B cell (primary cell): ENCODE data around the gene EPHA7. TPM values are rescaled to one million over a fixed set of nuclear protein-coding genes. Genes with fewer than 3 reads are reported as not detected.

ENCODE experiments used
- ATAC-seq: fragments of 200-7000 bp; cut with Tn5 transposase; one replicate; pipeline ENCODE4 v1.10.0; 2021; ENCODE audit warnings: low read depth, mild to moderate bottlenecking, moderate number of reproducible peaks, moderate library complexity
- CTCF ChIA-PET: fragments of 350-600 bp; sonication (Branson Sonifier 250); formaldehyde crosslinking; loops from one replicate; lab custom pipeline; 2021; ENCODE audit warnings: antibody characterized with exemption, inconsistent platforms; lab: Charles Lee
- POLR2A ChIA-PET: fragments of 350-600 bp; sonication (Branson Sonifier 250); formaldehyde crosslinking; loops from one replicate; lab custom pipeline; 2021; ENCODE audit warnings: antibody characterized with exemption; lab: Charles Lee
- DNase-seq: peaks from one replicate; pipeline ENCODE4 v3.0.0; 2013
- H2AFZ ChIP-seq: 2 replicates; pipeline ENCODE4 v1.6.1; 2012; ENCODE audit warnings: mild to moderate bottlenecking, low read depth, low read length; ENCODE audit not compliant: insufficient read depth, poor library complexity, severe bottlenecking
- H3K27ac ChIP-seq, 2 donors: 1 replicate in 1 of 2; 2 replicates in 1 of 2; pipeline ENCODE4 v1.5.1; 2012 to 2013; ENCODE audit warnings: low read length in 2 of 2, mild to moderate bottlenecking in 2 of 2, moderate library complexity in 1 of 2
- H3K27me3 ChIP-seq, 4 experiments: fragments of 200-600 bp in 1 of 4; sonication (generic) in 1 of 4; replicated peaks in 1 of 4; 1 replicate in 2 of 4; 2 replicates in 2 of 4; pipeline versions ENCODE4 v1.6.1 to v1.7.0; 2013 to 2016; ENCODE audit warnings: low read length in 3 of 4, mild to moderate bottlenecking in 2 of 4, mixed read lengths in 1 of 4, moderate library complexity in 1 of 4; ENCODE audit not compliant: insufficient read depth in 4 of 4, control insufficient read depth in 3 of 4; ENCODE audit errors: control extremely low read depth in 1 of 4
- H3K36me3 ChIP-seq, 2 experiments: replicated peaks in 1 of 2; 1 replicate in 1 of 2; 2 replicates in 1 of 2; pipeline versions ENCODE4 v1.6.1 to v1.7.1; 2013; ENCODE audit warnings: low read length in 1 of 2; ENCODE audit not compliant: insufficient read depth in 2 of 2, control insufficient read depth in 1 of 2; ENCODE audit errors: control extremely low read depth in 1 of 2, extremely low read depth in 1 of 2
- H3K4me1 ChIP-seq, 2 donors: fragments of 200-600 bp in 1 of 2; sonication (generic) in 1 of 2; 1 replicate in 1 of 2; 2 replicates in 1 of 2; pipeline versions ENCODE4 v1.5.1 to v1.6.1; 2013 to 2017; ENCODE audit warnings: low read length in 2 of 2; ENCODE audit not compliant: control insufficient read depth in 2 of 2, insufficient read depth in 2 of 2
- H3K4me2 ChIP-seq: replicated peaks from 2 replicates; pipeline ENCODE3; 2012; ENCODE audit warnings: mild to moderate bottlenecking, low read depth, low read length; ENCODE audit not compliant: poor library complexity, severe bottlenecking
- H3K4me3 ChIP-seq, 5 experiments: fragments of 200-600 bp in 1 of 5; sonication (generic) in 1 of 5; 1 replicate in 3 of 5; 2 replicates in 2 of 5; pipeline versions ENCODE4 v1.5.1 to v1.7.0; 2011 to 2016; ENCODE audit warnings: low read length in 4 of 5, mild to moderate bottlenecking in 4 of 5, low read depth in 2 of 5, control low read depth in 1 of 5, moderate library complexity in 1 of 5; ENCODE audit not compliant: insufficient read depth in 1 of 5; ENCODE audit errors: control extremely low read depth in 1 of 5, extremely low read depth in 1 of 5
- H3K79me2 ChIP-seq: fragments of 200-600 bp; sonication (generic); one replicate; pipeline ENCODE4 v1.6.0; 2016; ENCODE audit warnings: low read length; ENCODE audit not compliant: control insufficient read depth, insufficient read depth
- H3K9ac ChIP-seq: fragments of 200-600 bp; sonication (generic); 2 replicates; pipeline ENCODE4 v1.6.1; 2017; ENCODE audit warnings: mild to moderate bottlenecking, low read length, moderate library complexity
- H3K9me3 ChIP-seq, 3 donors: one replicate each; pipeline versions ENCODE4 v1.6.1 to v1.7.1; 2013; ENCODE audit warnings: low read length in 2 of 3; ENCODE audit not compliant: control insufficient read depth in 2 of 3, insufficient read depth in 1 of 3; ENCODE audit errors: control extremely low read depth in 1 of 3
- H4K20me1 ChIP-seq: 2 replicates; pipeline ENCODE4 v1.6.0; 2012; ENCODE audit warnings: mild to moderate bottlenecking, low read length; ENCODE audit not compliant: insufficient read depth, control insufficient read depth, poor library complexity, severe bottlenecking
- H3K27ac Mint-ChIP-seq: one replicate; pipeline ENCODE4 v1.8.0; 2021; ENCODE audit warnings: mixed read lengths
- H3K27me3 Mint-ChIP-seq: one replicate; pipeline ENCODE4 v1.8.0; 2021; ENCODE audit warnings: mixed read lengths
- H3K4me1 Mint-ChIP-seq: one replicate; pipeline ENCODE4 v1.8.0; 2021; ENCODE audit warnings: mixed read lengths
- H3K4me3 Mint-ChIP-seq: one replicate; pipeline ENCODE4 v1.8.0; 2021; ENCODE audit warnings: mixed read lengths
- H3K9me3 Mint-ChIP-seq: one replicate; pipeline ENCODE4 v1.8.0; 2022; ENCODE audit warnings: mixed read lengths; ENCODE audit not compliant: insufficient read depth
- EZH2 ChIP-seq: IDR thresholded peaks from 2 replicates; pipeline ENCODE4 v1.6.1; 2012; ENCODE audit warnings: borderline replicate concordance, low read depth, mild to moderate bottlenecking, moderate library complexity, low read length; ENCODE audit not compliant: insufficient read depth, poor library complexity, severe bottlenecking
- intact Hi-C: fragments of 100-400 bp; cut with micrococcal nuclease; formaldehyde crosslinking; loops from one replicate; pipeline ENCODE4 v1.10.0; 2022
- polyA plus RNA-seq: library from polyadenylated mRNA; depleted of rRNA; stranded (reverse); fragments of >200 nt; gene quantifications from 2 replicates; pipeline ENCODE4 v1.2.3, GENCODE V29; 2012
- total RNA-seq, 2 donors: library from RNA; stranded (reverse); fragments of 120-200 nt in 1 of 2; gene quantifications; 1 replicate in 1 of 2; 2 replicates in 1 of 2; pipeline versions ENCODE4 v1.2.3 to v1.2.4, GENCODE V29; 2013 to 2022
- TF ChIP-seq, protein P1 (sequence below): fragments of 200-600 bp; IDR thresholded peaks from one replicate; pipeline ENCODE4 v1.8.0; 2022; ENCODE audit warnings: antibody characterized with exemption, mild to moderate bottlenecking

The EPHA7 gene
- total and polyA plus RNA-seq, 2 donors (not counting 1 experiment from before 2014, with no cell fraction given): not detected

DNA sequence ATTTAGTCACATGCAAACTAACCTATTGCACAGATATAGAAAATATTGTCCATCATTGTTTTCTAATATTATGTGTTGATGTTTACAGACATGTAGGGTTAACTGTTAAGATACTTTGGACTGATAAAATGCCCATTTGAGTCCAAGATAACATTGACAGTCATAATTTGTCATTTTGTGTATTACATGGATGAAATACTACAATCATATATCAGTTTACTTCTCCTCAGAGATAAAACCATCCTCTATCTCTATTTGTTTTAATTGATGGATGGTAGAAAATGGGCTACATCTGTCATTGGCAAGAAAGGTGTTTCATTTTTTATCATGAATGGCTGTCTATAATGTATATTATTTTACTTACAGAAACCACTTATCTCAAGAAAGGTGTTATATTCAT lies 6.2 kb downstream of the EPHA7 start:
- Histone ChIP-seq H3K9me3 (peaks cover 0 to 4% (median 2%) of the 10 kb centered on the region in 3 donors), H3K27me3 (peaks cover 0 to 20% (median 13%) of the 10 kb centered on the region in 4 experiments), H4K20me1 (no peaks in the 10 kb centered on the region), H3K4me2 (no peak overlapping the region), H3K9ac (no peak overlapping the region), H3K27ac (no peak overlapping the region), H3K4me3 (no peak overlapping the region), H3K36me3 (no peaks in the 10 kb centered on the region), H3K79me2 (no peaks in the 10 kb centered on the region), H3K4me1 (peaks cover 14 to 18% of the 10 kb centered on the region in 2 donors), H2AFZ (no peak overlapping the region)
- no peak for TF ChIP-seq EZH2
- TF ChIP-seq, protein P1, sequence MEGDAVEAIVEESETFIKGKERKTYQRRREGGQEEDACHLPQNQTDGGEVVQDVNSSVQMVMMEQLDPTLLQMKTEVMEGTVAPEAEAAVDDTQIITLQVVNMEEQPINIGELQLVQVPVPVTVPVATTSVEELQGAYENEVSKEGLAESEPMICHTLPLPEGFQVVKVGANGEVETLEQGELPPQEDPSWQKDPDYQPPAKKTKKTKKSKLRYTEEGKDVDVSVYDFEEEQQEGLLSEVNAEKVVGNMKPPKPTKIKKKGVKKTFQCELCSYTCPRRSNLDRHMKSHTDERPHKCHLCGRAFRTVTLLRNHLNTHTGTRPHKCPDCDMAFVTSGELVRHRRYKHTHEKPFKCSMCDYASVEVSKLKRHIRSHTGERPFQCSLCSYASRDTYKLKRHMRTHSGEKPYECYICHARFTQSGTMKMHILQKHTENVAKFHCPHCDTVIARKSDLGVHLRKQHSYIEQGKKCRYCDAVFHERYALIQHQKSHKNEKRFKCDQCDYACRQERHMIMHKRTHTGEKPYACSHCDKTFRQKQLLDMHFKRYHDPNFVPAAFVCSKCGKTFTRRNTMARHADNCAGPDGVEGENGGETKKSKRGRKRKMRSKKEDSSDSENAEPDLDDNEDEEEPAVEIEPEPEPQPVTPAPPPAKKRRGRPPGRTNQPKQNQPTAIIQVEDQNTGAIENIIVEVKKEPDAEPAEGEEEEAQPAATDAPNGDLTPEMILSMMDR: no peak
- DNase-seq: no peak
- H3K4me1 Mint-ChIP-seq: peaks cover 15% of the 10 kb centered on the region
- no peaks in the 10 kb centered on the region for H3K9me3 Mint-ChIP-seq
- intact Hi-C loops: no loop called here
- ATAC-seq: no peak
- peaks cover 26% of the 10 kb centered on the region for H3K27me3 Mint-ChIP-seq
- ChIA-PET POLR2A (no interaction called here), CTCF (no interaction called here)
- H3K4me3 Mint-ChIP-seq: no peak overlapping the region
- H3K27ac Mint-ChIP-seq: no peak overlapping the region

GRCh38 chr6:93412452-93412851 lies 6.9 kb downstream of the EPHA7 start:
- Histone ChIP-seq H3K4me1 (peaks cover 7 to 11% of the 10 kb centered on the region in 2 donors), H2AFZ (no peak overlapping the region), H3K4me3 (no peak overlapping the region), H3K4me2 (no peak overlapping the region), H3K36me3 (no peaks in the 10 kb centered on the region), H3K9me3 (peaks cover 0 to 4% (median 2%) of the 10 kb centered on the region in 3 donors), H4K20me1 (no peaks in the 10 kb centered on the region), H3K27me3 (peaks cover 0 to 13% (median 8%) of the 10 kb centered on the region in 4 experiments), H3K9ac (no peak overlapping the region), H3K79me2 (no peaks in the 10 kb centered on the region), H3K27ac (no peak overlapping the region)
- no peak for ATAC-seq
- H3K4me1 Mint-ChIP-seq: peaks cover 8% of the 10 kb centered on the region
- H3K27me3 Mint-ChIP-seq: peaks cover 21% of the 10 kb centered on the region
- TF ChIP-seq, protein P1: no peak
- TF ChIP-seq EZH2: no peak
- intact Hi-C loops: no loop called here
- no peaks in the 10 kb centered on the region for H3K9me3 Mint-ChIP-seq
- CTCF ChIA-PET: no interaction called here
- H3K27ac Mint-ChIP-seq: no peak overlapping the region
- DNase-seq: no peak
- POLR2A ChIA-PET: no interaction called here
- no peak overlapping the region for H3K4me3 Mint-ChIP-seq
